IPS-11a (cell line): ENCODE results near the gene GJC2.
"Not testable (repeated sequence)": the region's sequence is repeated elsewhere in the genome, so short reads cannot be mapped to it uniquely, and the experiment has no call there.

Source experiments
- H3K4me3 ChIP-seq: one replicate; pipeline ENCODE4 v1.5.1; 2013; ENCODE audit warnings: low read depth, low read length, control low read depth

Gene GJC2

GRCh38 chr1:228184152-228184551 lies 34.4 kb downstream of the GJC2 start:
- H3K4me3 ChIP-seq: no peak overlapping the region

- H3K4me3 ChIP-seq: no peak overlapping the region
Measured at GRCh38 chr1:228185641-228185965, 35.9 kb downstream of the GJC2 start.

GRCh38 chr1:228188249-228188648 lies 38.5 kb downstream of the GJC2 start:
- not testable (repeated sequence) for H3K4me3 ChIP-seq

GRCh38 chr1:228190182-228190581 lies 40.5 kb downstream of the GJC2 start:
- H3K4me3 ChIP-seq: no peak overlapping the region

GRCh38 chr1:228190778-228191177 lies 41.0 kb downstream of the GJC2 start:
- H3K4me3 ChIP-seq: no peak overlapping the region

- no peak overlapping the region for H3K4me3 ChIP-seq
Measured at GRCh38 chr1:228194436-228194835, 44.7 kb downstream of the GJC2 start.

GRCh38 chr1:228194921-228195812 lies 45.4 kb downstream of the GJC2 start:
- H3K4me3 ChIP-seq: no peak overlapping the region

GRCh38 chr1:228197555-228198147 lies 47.9 kb downstream of the GJC2 start:
- H3K4me3 ChIP-seq: no peak overlapping the region

GRCh38 chr1:228198977-228199590 lies 49.4 kb downstream of the GJC2 start:
- no peak overlapping the region for H3K4me3 ChIP-seq

GRCh38 chr1:228204958-228205357 lies 55.2 kb downstream of the GJC2 start:
- H3K4me3 ChIP-seq: no peak overlapping the region

GRCh38 chr1:228205526-228206436 lies 56.1 kb downstream of the GJC2 start:
- H3K4me3 ChIP-seq: no peak overlapping the region

GRCh38 chr1:228206582-228207351 lies 57.0 kb downstream of the GJC2 start:
- no peak overlapping the region for H3K4me3 ChIP-seq

- no peak overlapping the region for H3K4me3 ChIP-seq
Measured at GRCh38 chr1:228207381-228207810, 57.7 kb downstream of the GJC2 start.

GRCh38 chr1:228207851-228208821 lies 58.4 kb downstream of the GJC2 start, which contains the start of gene OBSCN:
Gene OBSCN (plus strand): TSS chr1:228208044. CDS start chr1:228211784, 3,740 bp downstream.
- H3K4me3 ChIP-seq: no peak within 1 kb of the TSS

GRCh38 chr1:228208831-228209551 lies 59.3 kb downstream of the GJC2 start:
- H3K4me3 ChIP-seq: no peak overlapping the region
